AG04449 (cell line): ENCODE results near the gene MORC1.
"Not testable (repeated sequence)": the region's sequence is repeated elsewhere in the genome, so short reads cannot be mapped to it uniquely, and the experiment has no call there.

Experiments
- CTCF ChIA-PET: fragments of 350-600 bp; formaldehyde crosslinking; extraction: SDS; loops from one replicate; lab custom pipeline; 2021; ENCODE audit warnings: antibody characterized with exemption; lab: Yijun Ruan, JAX
- POLR2A ChIA-PET: fragments of 400-600, 350-600 bp; formaldehyde crosslinking; extraction: SDS; loops from one replicate; lab custom pipeline; 2020; ENCODE audit warnings: antibody characterized with exemption, inconsistent platforms; lab: Yijun Ruan, JAX
- DNase-seq: peaks from one replicate; pipeline ENCODE4 v3.0.0-alpha.2; 2010; ENCODE audit warnings: low read depth, low spot score
- H3K4me3 ChIP-seq: 2 replicates; pipeline ENCODE4 v1.5.1; 2011; ENCODE audit warnings: low read depth, mild to moderate bottlenecking, control low read depth, low read length
- CTCF ChIP-seq: IDR thresholded peaks from one replicate; pipeline ENCODE4 v1.5.1; 2011; ENCODE audit warnings: mild to moderate bottlenecking, moderate library complexity, low read length, control low read depth, inconsistent platforms; ENCODE audit not compliant: insufficient read depth; ENCODE audit errors: missing control alignments

Gene MORC1

GRCh38 chr3:109149078-109149477 lies 31.1 kb upstream of the MORC1 start:
- no peak for TF ChIP-seq CTCF
- DNase-seq, result no peak
- ChIA-PET POLR2A (no interaction called here), CTCF (no interaction called here)
- no peak overlapping the region for H3K4me3 ChIP-seq

GRCh38 chr3:109143646-109144045 lies 25.7 kb upstream of the MORC1 start:
- TF ChIP-seq CTCF, result no peak
- no peak overlapping the region for H3K4me3 ChIP-seq
- ChIA-PET POLR2A (no interaction called here), CTCF (no interaction called here)
- no peak for DNase-seq

GRCh38 chr3:109140318-109140717 lies 22.4 kb upstream of the MORC1 start:
- no peak for TF ChIP-seq CTCF
- H3K4me3 ChIP-seq, result no peak overlapping the region
- ChIA-PET POLR2A (no interaction called here), CTCF (no interaction called here)
- DNase-seq, result no peak

GRCh38 chr3:109137761-109138160 lies 19.8 kb upstream of the MORC1 start:
- DNase-seq, result no peak

GRCh38 chr3:109136523-109136922 lies 18.6 kb upstream of the MORC1 start, which contains the start of gene C3orf85:
Gene C3orf85 (plus strand): TSS chr3:109136719. CDS start chr3:109136848, 129 bp downstream.
- no peak for TF ChIP-seq CTCF
- CTCF ChIA-PET, result no interaction called here

More at GRCh38 chr3:109137761-109138160, 19.8 kb upstream of the MORC1 start:
- no peak for TF ChIP-seq CTCF
- no peak overlapping the region for H3K4me3 ChIP-seq
- ChIA-PET CTCF (no interaction called here), POLR2A (no interaction called here)

GRCh38 chr3:109133474-109133816 lies 15.5 kb upstream of the MORC1 start:
- POLR2A ChIA-PET, result interaction anchor here (0.7 kb wide), 1 partner anchor 1065 kb away, joined by 5 read pairs; no protein-coding TSS in a partner anchor
- CTCF ChIA-PET, H3K4me3 ChIP-seq, DNase-seq: not testable (repeated sequence)

More at GRCh38 chr3:109136523-109136922, 18.6 kb upstream of the MORC1 start, which contains the start of gene C3orf85:
- no peak for DNase-seq
- POLR2A ChIA-PET, result no interaction called here
- no peak within 1 kb of the TSS for H3K4me3 ChIP-seq

GRCh38 chr3:109132801-109133473 lies 15.0 kb upstream of the MORC1 start:
- H3K4me3 ChIP-seq, result no peak overlapping the region
- TF ChIP-seq CTCF, result no peak
- no peak for DNase-seq
- CTCF ChIA-PET, result no interaction called here
- POLR2A ChIA-PET, result interaction anchor here (0.7 kb wide), 1 partner anchor 1065 kb away, joined by 5 read pairs; no protein-coding TSS in a partner anchor
